NCI-H2029 (cell line): ENCODE results near the gene F2.
"Not testable (repeated sequence)": the region's sequence is repeated elsewhere in the genome, so short reads cannot be mapped to it uniquely, and the experiment has no call there.

Experiments used
- DNase-seq: peaks from one replicate; lab custom pipeline; 2025; lab: John Stamatoyannopoulos, UW

The F2 gene

DNA sequence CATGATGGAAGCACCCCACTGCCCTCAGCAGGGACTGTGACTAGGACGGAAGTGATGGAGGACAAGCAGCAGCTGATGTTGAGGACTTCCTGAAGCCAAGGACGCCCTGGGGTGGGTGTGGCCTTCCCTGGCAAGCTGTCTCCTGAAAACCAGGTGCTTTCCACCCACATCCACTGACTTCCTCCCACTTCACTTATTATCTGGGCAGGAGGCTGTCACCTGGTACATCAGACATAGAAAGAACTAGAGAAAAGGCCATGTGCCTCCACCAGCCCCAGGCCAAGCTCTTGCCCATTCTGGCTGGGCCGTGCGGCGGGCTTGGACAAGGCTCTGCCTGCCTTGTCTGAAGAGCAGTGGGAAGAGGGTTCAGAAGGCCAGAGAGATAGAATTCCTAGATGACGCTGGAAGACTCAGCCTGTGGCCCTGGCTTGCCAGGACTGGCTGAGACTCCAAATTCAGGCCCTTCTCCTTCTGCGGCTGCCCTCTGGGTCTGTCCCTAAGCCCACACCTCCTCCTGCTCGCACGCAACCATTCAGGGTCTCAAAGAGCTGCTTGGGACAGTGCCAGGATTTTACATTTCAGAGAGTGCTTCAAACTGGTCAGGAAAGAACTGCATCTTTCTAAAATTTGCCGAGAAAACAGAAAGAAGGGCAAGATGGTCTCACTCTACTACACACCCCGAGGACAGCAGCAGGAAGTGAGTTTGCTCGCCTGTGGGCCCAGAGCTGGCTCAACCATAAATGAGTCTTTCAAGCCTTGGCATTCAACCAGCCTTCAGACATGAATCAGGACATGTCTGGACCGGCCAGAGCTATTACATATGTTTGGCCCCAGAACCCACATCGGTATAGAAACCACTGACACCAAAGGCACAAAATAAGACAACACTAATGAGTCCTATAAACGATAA, 31.9 kb upstream of the F2 start:
- DNase-seq, result peak; percentile 87

DNA sequence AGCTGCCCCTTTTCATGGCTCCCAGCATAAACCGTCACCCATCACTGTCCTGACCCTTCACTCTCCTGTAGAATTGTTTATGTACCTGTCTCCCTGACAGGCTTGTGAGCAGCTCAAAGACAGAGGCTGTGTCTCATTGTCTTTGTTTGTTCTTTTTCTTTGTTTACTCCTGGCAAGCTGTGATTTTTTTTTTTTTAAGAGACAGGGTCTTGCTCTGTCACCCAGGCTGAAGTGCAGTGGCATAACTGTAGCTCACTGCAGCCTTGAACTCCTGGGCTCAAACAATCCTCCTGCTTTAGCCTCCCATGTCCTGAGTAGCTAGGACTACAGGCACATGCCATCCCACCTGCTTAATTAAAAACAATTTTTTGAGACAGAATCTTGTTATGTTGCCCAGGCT, 28.3 kb upstream of the F2 start:
- DNase-seq, result no peak

- DNase-seq, result no peak
Measured at GRCh38 chr11:46692450-46692849, 26.6 kb upstream of the F2 start.

- no peak for DNase-seq
Measured at GRCh38 chr11:46693597-46694012, 25.4 kb upstream of the F2 start.

DNA sequence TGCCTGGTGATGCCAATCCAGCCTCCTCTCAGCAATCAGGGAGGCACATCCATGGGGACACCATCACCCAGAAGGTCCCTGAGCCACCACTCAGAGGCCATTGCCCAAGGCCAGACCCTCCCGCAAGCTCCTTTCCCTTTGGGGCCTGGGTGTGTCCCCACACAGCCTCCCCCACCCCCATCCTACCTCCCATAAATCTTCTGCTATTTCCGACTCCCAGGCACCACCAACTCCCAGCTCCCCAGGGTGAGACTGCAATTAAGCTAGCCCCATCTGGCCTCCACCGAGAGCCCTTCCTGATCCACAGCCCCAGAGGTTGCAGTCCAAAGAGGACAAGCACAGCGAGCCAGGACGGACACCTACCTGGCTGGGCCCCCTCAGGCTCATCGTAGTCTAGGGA, 24.9 kb upstream of the F2 start:
- no peak for DNase-seq

DNA sequence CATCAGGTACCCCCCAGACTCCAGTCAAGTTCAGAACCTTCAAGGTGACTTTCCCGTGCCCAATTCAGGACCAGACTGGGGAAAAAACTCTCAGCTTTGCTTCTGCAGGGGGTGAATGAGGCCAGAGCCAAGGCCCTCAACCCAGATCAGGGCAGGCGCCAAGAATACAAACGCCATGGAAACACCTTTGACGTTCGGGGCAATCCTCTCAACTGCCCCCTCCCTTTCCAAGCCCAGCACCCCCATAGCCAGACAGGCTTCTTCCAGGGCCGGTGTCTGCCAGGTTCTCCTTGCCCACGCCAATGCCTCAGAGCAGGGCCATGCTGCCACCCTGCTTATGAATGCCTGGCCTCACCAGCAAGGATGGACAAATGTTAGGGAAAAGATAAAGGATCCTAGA, 24.4 kb upstream of the F2 start:
- DNase-seq, result no peak

- DNase-seq, result no peak
Measured at GRCh38 chr11:46695345-46696211, 23.4 kb upstream of the F2 start.

DNA sequence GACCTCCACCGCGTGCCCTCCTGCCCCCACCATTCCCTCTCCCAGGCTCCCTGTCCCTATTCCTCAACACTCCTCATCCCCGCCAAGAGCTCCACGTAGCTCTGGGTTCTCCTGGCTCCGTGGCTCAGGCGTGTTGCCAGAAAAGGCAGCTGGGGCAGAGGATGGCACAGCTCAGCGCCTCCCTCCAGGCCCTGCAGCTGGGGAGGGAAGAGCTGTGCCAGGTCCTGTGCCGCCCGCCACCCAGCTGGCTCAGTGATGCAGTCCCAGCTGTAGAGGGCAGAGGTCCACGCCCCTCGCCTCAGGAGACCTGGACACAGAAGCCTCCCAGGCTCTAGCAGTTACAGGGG, 22.8 kb upstream of the F2 start:
- DNase-seq, result peak; percentile 79

DNA sequence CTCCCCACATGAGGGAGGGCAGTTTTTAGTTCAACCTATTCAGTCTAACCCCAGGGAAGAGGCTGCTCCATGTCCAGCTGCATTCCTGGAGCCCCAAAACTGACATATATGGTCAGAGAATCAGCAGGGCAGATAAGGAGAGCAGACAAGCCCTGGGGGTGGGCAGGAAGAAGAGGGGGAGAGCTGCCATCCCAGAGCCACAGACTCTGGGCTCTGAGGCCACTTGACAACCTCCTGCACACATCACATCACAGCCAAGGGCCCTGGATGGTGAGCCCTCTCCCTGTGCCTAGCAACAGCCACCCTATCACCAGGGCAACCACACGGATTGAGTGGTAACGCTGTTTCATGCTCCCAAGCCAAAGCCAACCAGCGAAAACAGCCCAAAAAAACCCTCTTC, 21.7 kb upstream of the F2 start:
- DNase-seq, result peak; percentile 30

GRCh38 chr11:46697723-46698122, 21.3 kb upstream of the F2 start:
- DNase-seq, result no peak

DNA sequence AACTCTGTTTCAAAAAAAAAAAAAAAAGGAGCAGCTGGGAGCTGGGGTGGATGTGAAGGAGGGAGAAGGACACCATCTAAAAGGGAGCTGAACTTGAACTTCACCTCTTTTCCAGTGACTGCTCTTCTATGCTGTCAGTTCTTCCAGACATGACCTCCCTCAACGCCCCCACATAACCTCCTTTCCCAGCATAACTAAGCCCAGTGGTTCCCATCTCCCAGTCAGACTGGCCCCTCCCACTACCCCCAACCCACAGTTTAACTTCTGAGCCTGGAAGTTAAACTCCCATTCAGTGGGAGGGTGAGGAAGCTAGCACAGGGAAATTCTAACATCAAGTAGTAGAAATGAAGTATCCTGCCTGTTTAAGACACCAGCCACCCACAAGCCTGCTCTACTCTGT, 20.4 kb upstream of the F2 start:
- no peak for DNase-seq

GRCh38 chr11:46700241-46701077, 18.6 kb upstream of the F2 start, which contains the start of the genes ARHGAP1 and ZNF408:
Gene ARHGAP1 (minus strand): TSS chr11:46700619. CDS start chr11:46696107, 4,512 bp downstream.
Gene ZNF408 (plus strand): TSS chr11:46701031. CDS start chr11:46701048, 17 bp downstream.
- DNase-seq, result peak; percentile 99

GRCh38 chr11:46701078-46701654, 17.8 kb upstream of the F2 start:
- DNase-seq, result no peak

- no peak for DNase-seq
Measured at GRCh38 chr11:46705070-46705688, 13.8 kb upstream of the F2 start.

- no peak for DNase-seq
Measured at GRCh38 chr11:46706886-46707285, 12.1 kb upstream of the F2 start.

DNA sequence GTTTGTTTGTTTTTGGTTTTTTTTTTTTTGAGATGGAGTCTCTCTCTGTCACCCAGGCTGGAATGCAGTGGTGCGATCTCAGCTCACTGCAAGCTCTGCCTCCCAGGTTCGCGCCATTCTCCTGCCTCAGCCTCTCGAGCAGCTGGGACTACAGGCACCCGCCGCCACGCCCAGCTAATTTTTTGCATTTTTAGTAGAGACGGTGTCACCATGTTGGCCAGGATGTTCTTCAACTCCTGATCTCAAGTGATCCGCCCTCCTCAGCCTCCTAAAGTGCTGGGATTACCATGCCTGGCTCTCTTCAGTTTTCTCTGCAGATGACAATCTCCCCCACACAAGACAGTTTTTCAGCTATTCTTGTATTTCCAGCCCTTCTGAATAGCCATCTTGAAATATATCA, 9.7 kb upstream of the F2 start:
- not testable (repeated sequence) for DNase-seq

DNA sequence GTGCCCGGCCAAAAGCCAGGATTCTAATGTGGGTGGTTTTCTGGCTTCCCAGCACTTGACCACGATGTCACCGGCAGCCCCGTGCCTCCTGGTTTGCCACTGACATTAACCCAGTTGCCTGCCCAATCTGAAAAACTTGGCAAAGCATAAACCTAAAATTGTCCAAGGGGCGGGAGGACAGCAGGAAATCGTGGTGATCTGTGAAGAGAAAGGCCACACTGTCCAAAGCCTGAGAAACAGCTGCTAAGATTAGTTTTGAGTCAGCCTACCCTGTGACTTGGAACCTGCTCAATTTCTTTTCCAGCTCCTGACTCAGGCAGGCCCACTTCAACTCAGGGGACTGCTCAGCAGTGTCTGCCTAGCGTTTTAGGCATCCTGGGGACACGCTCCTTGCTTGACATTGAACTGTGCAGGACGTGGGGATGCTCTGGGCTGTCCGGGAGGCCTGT, 8.2 kb upstream of the F2 start:
- no peak for DNase-seq

- DNase-seq, result no peak
Measured at GRCh38 chr11:46711303-46711702, 7.7 kb upstream of the F2 start.

DNA sequence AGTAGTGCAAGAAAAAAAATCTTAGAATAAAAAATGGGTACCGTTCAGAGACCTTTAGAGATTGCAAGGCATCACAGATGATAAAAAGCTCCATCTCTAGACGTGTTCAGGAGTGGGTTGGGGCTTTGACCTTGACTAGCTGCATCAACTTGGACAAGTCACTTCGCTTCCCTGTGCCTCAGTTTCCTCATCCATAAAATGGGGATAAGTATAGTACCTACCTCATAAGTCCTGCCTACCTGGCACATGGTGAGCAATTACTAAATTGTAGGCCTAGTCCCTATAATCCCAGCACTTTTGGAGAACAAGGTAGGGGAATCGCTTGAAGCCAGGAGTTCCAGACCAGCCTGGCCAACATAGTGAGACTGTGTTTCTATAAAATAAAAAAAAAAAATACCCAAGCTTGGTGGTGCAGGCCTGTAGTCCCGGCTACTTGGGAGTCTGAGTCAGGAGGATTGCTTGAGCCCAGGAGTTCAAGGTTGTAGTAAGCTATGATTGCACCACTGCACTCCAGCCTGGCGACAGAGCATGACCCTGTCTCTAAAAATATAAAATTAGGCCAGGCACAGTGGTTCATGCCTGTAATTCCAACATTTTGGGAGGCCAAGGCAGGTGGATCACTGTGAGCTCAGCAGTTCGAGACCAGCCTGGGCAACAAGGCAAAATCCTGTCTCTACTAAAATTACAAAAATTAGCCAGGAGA, 6.0 kb upstream of the F2 start:
- DNase-seq, result no peak

DNA sequence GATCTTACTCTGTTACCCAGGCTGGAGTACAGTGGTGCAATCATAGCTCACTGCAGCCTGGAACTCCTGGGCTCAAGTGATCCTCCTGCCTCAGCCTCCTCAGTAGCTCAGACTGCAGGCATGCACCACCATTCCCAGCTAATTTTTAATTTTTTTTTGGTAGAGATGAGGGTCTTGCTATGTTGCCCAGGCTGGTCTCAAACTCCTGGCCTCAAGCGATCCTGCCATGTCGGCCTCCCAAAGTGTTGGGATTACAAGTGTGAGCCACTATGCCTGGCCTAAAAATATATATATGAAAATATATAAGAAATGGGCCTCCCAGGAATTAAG, 1.2 kb upstream of the F2 start:
- not testable (repeated sequence) for DNase-seq
